RWPE2 (cell line): ENCODE data around the gene MSI2.

Experiments
- ATAC-seq: fragments of 200-7000 bp; cut with Tn5 transposase; 3 replicates; pipeline ENCODE4 v1.9.1; 2021; ENCODE audit warnings: low read depth
- DNase-seq: peaks from one replicate; pipeline ENCODE4 v3.0.0-alpha.2; 2020; ENCODE audit warnings: low spot score
- H3K27ac ChIP-seq: fragments of 450-650 bp; 2 replicates; pipeline ENCODE4 v1.5.1; 2017; ENCODE audit warnings: mild to moderate bottlenecking; ENCODE audit not compliant: poor library complexity, severe bottlenecking
- H3K27me3 ChIP-seq: fragments of 250-450 bp; sonication (Bioruptor Pico); 2 replicates; pipeline ENCODE4 v1.5.1; 2021; ENCODE audit warnings: mild to moderate bottlenecking, moderate library complexity; ENCODE audit not compliant: insufficient read depth, poor library complexity, severe bottlenecking
- H3K36me3 ChIP-seq: fragments of 250-450 bp; sonication (Bioruptor Pico); 2 replicates; pipeline ENCODE4 v1.5.1; 2020; ENCODE audit warnings: low read depth, mild to moderate bottlenecking, moderate library complexity
- H3K4me1 ChIP-seq: fragments of 250-450 bp; sonication (Bioruptor Pico); 2 replicates; pipeline ENCODE4 v1.5.1; 2021; ENCODE audit warnings: mild to moderate bottlenecking, moderate library complexity; ENCODE audit not compliant: insufficient read depth, poor library complexity, severe bottlenecking
- H3K4me3 ChIP-seq: fragments of 250-450 bp; sonication (Bioruptor Pico); 2 replicates; pipeline ENCODE4 v1.5.1; 2021; ENCODE audit warnings: mild to moderate bottlenecking, moderate library complexity; ENCODE audit not compliant: severe bottlenecking
- H3K9me3 ChIP-seq: fragments of 250-450 bp; sonication (Bioruptor Pico); 2 replicates; pipeline ENCODE4 v1.5.1; 2021; ENCODE audit warnings: mild to moderate bottlenecking, moderate library complexity; ENCODE audit not compliant: severe bottlenecking
- CTCF ChIP-seq: fragments of 450-650 bp; IDR thresholded peaks from one replicate; pipeline ENCODE4 v1.5.1; 2017; ENCODE audit warnings: mild to moderate bottlenecking, moderate library complexity; ENCODE audit not compliant: poor library complexity, severe bottlenecking

MSI2 gene

GRCh38 chr17:57368637-57369336 is 112.5 kb downstream of the MSI2 start:
- peaks cover 42% of the 10 kb centered on the region for H3K4me1 ChIP-seq
- no peaks in the 10 kb centered on the region for H3K27me3 ChIP-seq
- H3K36me3 ChIP-seq, result no peaks in the 10 kb centered on the region
- no peak for DNase-seq
- ATAC-seq, result no peak
- TF ChIP-seq CTCF, result no peak
- no peak overlapping the region for H3K4me3 ChIP-seq
- H3K9me3 ChIP-seq, result no peaks in the 10 kb centered on the region
- peak overlapping the region; percentile 97 for H3K27ac ChIP-seq

GRCh38 chr17:57369509-57369945 is 113.2 kb downstream of the MSI2 start:
- no peaks in the 10 kb centered on the region for H3K27me3 ChIP-seq
- ATAC-seq (peak; percentile 4; the same call in 2 of the 3 replicates), DNase-seq (no peak)
- H3K9me3 ChIP-seq, result no peaks in the 10 kb centered on the region
- peaks cover 45% of the 10 kb centered on the region for H3K4me1 ChIP-seq
- H3K27ac ChIP-seq, result peak overlapping the region; percentile 97
- no peaks in the 10 kb centered on the region for H3K36me3 ChIP-seq
- no peak overlapping the region for H3K4me3 ChIP-seq
- TF ChIP-seq CTCF, result no peak

DNA sequence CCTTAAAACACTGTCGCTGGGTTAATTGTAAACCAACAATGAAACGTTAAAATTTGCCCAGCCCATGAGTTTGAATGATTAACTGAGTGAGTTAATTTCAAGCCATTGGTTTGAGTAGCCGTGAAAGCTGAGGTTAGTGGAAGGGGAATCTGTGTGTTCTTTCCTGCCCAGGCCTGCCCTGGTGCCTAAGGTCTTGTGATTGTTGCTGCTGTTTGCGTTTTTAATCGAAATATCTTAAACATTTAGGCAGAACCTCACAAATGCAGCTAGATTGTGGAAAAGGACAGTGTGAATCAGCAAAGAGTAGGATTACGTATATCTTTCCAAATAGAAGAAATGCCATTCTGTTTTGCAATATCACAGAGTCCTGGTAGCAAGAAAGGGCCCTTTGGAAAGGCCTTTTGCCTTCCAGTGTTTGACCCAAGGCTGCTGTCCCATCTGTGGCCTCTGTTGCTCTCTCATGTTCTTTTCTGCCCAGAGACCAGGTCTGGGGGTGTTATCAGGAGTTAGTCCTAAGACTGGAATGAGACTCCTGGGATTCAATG is 113.8 kb downstream of the MSI2 start:
- no peak for TF ChIP-seq CTCF
- DNase-seq (peak; percentile 85), ATAC-seq (peak; percentile 93)
- peaks cover 50% of the 10 kb centered on the region for H3K4me1 ChIP-seq
- no peaks in the 10 kb centered on the region for H3K36me3 ChIP-seq
- H3K9me3 ChIP-seq, result no peaks in the 10 kb centered on the region
- no peaks in the 10 kb centered on the region for H3K27me3 ChIP-seq
- H3K4me3 ChIP-seq, result no peak overlapping the region
- peak overlapping the region; percentile 97 for H3K27ac ChIP-seq

- ATAC-seq (no peak), DNase-seq (no peak)
- Histone ChIP-seq H3K27me3 (no peaks in the 10 kb centered on the region), H3K9me3 (no peaks in the 10 kb centered on the region), H3K4me3 (no peak overlapping the region), H3K27ac (peak overlapping the region; percentile 97), H3K36me3 (no peaks in the 10 kb centered on the region), H3K4me1 (peaks cover 55% of the 10 kb centered on the region)
- no peak for TF ChIP-seq CTCF
These were observed 114.3 kb downstream of the MSI2 start for GRCh38 chr17:57370619-57371018.

- ATAC-seq (peak; percentile 38; the same call in 2 of the 3 replicates), DNase-seq (no peak)
- H3K36me3 ChIP-seq, result no peaks in the 10 kb centered on the region
- no peaks in the 10 kb centered on the region for H3K27me3 ChIP-seq
- peaks cover 66% of the 10 kb centered on the region for H3K4me1 ChIP-seq
- peak overlapping the region; percentile 97 for H3K27ac ChIP-seq
- no peaks in the 10 kb centered on the region for H3K9me3 ChIP-seq
- no peak overlapping the region for H3K4me3 ChIP-seq
- no peak for TF ChIP-seq CTCF
These were observed 115.8 kb downstream of the MSI2 start for GRCh38 chr17:57372156-57372555.
